SIG-M5 (cell line): Measurements from ENCODE around the gene SIGLEC12.
"Not testable (repeated sequence)": the region's sequence is repeated elsewhere in the genome, so short reads cannot be mapped to it uniquely, and the experiment has no call there.

ENCODE experiments used
- DNase-seq: peaks from one replicate; lab custom pipeline; 2025; lab: John Stamatoyannopoulos, UW

The SIGLEC12 gene

DNA sequence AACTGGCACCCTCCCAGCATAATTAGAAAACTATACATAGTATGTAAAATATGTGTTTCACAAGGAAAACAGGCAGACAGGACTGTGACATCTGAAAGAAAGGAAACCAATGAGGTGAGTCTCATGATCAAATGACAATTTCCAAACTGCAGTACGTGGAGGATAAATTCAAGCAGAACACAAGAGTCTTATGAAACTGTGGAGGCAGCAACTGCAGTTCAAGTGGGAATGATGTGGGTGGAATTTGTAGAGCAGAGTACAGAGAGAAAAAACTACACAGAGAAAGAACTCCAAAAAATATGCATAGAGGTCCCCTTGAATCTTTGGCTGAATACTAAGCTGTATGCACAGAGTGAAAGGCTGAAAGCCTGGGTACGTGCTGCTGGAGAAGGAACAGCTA, 20.2 kb upstream of the SIGLEC12 start:
- no peak for DNase-seq

- DNase-seq: no peak
Measured at GRCh38 chr19:51521357-51521756, 19.8 kb upstream of the SIGLEC12 start.

DNA sequence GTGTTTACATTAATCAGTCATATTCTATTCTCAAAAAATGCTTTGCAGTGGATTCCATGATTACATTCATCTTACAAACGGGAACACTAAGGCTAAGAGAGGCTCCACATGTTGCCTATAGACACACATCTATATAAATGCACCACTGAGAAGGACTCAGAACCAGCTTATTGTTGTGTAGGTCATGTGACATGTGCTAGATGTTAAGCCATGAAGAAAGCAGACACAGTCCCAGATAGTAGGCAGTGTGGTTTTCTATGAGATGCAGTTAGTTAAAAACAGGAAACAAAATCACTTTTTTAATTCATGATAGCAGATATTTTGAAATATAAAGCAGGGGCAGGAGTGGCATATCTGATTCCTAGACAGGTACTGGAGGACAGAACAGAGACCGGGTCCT, 19.1 kb upstream of the SIGLEC12 start:
- no peak for DNase-seq

DNA sequence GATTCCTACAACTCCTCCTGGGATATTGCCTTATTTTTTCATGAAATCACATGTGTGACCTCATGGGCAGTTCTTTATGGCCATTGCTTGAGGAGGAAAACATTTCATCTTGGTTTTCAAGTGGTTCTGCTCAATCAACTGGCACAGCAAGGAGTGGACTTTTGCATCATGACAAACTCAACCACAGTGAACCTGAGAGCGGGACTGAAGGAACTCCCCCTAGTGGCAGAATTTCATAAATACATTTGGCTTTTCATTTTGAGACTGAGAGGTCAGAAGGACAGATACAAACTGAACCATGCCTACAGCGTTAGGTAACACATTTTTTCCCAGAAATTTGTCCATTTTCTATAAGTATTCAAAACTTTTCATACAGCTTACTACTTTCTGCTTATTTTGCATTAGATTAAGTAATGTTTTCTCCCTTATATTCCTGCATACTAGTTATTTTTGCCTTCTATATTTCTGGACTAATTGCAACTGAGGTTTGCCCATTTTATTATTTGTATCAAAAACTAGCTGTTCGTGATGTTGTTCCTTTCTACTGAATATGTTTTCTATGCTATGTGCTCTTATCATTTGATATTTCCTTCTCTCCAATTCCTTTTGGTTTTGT, 13.4 kb upstream of the SIGLEC12 start:
- no peak for DNase-seq

- DNase-seq: no peak
Measured at GRCh38 chr19:51513968-51514367, 12.4 kb upstream of the SIGLEC12 start.

GRCh38 chr19:51511353-51511752, 9.8 kb upstream of the SIGLEC12 start:
- no peak for DNase-seq

GRCh38 chr19:51509823-51510660, 8.4 kb upstream of the SIGLEC12 start:
- no peak for DNase-seq

GRCh38 chr19:51508059-51508733, 6.6 kb upstream of the SIGLEC12 start:
- DNase-seq: no peak

DNA sequence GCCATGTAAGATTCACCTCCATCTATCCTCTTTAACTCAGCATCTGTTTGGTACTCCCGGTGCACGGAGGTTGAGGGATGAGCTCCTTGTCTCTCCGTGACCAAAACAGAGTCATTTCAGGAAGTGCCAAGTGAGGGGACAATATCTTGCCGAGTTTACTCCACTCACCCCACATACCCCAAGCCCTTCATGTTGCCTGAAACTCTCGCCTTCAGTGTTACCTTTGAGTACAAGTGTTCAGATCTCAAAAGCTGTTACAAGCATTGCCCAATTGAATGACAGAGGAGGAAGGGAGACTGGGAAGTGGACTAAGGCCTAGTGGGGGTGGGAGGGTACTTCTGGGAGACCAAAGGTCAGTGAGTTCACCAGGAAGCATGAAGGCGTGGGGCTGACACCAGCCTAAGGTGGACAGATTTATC, 6.0 kb upstream of the SIGLEC12 start:
- DNase-seq: no peak

GRCh38 chr19:51507192-51507591, 5.6 kb upstream of the SIGLEC12 start:
- no peak for DNase-seq

DNA sequence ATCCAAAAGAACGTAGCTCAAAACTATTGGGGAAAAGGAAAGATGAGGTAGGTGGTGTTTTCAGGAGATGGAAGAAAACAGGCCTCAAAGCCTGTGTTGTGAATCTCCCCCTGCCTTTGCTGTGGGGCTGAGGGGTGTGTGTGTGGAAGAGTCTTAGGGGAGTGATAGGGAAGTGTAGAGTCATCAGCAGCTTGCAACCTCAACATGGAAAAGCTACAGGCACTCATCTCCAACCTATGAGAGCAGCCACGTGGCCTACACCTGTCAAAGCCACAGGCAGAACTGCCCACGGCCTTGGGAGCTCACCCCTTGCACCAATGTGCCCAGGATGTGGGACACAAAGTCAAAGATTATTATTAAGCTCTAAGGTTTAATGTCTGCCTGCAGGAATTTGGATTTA, 4.3 kb upstream of the SIGLEC12 start:
- no peak for DNase-seq

DNA sequence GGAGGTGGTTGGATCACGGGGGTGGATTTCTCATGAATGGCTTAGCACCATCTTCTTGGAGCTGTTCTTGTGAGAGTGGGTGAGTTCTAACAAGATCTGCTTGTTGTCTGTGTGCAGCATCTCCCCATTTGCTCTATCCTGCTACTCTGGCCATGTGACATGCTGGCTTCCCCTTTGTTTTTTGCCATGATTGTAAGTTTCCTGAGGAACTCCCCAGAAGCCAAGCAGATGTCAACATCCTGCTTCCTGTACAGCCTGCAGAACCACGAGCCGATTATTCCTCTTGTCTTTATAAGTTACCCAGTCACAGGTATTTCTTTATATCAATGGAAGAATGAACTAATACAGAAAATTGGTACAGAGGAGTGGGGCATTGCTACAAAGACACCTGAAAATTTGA, 2.3 kb upstream of the SIGLEC12 start:
- no peak for DNase-seq

GRCh38 chr19:51503286-51503817, 1.8 kb upstream of the SIGLEC12 start:
- no peak for DNase-seq

DNA sequence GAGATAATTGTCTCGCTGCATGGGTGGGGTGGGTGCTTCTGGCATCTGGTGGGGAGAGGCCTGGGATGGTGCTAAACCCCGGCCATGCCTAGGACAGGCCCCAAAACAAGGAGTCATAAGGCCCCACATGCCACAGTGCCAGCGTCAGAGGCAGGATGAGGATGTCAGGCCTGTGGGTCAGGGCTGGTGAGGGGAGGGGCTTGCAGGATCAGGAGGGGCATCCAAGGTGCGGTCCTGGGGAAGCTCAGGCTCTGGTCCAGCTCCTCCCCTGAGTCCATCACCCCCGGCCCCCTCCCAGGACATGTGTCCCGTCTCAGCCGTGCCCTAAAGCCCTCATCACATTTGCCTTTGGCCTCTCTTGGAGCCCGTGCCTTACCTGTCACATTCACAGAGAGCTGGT, 669 bp downstream of the SIGLEC12 start:
- DNase-seq: not testable (repeated sequence)

DNA sequence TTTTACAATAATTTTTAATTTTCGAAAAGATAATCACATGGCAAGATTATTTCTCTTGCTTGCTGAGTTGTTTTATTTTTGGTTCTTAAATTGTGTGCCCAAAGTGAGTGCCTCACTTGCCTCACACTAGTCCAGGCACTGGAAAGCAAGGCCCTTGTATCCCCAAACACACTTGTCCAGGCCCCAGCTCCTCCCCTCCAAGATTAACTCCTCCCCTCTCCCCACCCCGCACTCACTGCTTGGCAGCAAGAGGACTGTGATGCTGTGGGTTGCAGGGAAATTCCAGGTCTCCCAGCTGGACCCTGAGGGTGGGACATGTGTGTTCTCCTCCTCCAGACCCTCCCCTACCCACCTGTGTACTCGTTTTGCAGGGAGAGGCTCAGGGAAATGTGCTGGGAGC, 3.9 kb downstream of the SIGLEC12 start:
- no peak for DNase-seq

- no peak for DNase-seq
Measured at GRCh38 chr19:51493776-51494175, 7.8 kb downstream of the SIGLEC12 start.

DNA sequence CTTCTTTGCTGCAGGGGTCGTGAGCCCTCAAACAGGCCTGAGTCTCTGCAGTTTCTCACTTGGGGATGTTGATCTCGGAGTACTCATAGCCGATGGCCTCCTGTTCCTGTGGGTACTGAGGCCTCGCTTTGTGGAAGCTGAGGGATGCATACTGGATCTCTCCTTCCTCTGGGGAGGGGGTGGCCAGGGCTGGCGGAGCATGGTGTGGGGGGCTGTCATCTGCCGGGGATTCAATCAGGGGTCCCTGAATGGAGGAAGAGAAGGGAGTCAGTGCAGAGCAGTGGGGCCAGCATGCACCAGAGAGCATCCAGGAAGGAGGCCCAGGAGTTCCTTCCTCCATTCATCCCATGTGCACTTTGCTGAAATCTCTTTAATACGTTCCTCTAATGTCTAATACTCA, 10.0 kb downstream of the SIGLEC12 start:
- no peak for DNase-seq

DNA sequence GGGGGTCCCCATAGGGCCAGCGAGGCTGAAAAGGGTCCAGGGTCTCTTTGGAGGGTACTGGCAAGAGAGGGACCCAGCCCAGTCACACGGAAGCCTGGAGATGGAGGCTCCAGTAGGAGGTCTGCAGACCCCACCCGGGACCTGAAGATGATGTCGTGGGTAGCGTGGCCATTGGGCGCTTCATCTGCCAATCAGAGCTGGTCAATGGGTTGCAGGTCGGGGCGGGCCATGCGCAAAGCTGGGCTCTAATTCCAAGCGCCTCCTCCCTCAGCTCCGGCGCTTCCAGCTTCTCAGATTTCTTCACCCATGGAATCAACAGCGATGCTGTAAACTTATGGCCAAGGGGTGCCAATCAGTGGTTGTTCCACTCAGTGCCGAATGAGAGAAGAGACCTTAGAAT, 10.9 kb downstream of the SIGLEC12 start:
- no peak for DNase-seq

DNA sequence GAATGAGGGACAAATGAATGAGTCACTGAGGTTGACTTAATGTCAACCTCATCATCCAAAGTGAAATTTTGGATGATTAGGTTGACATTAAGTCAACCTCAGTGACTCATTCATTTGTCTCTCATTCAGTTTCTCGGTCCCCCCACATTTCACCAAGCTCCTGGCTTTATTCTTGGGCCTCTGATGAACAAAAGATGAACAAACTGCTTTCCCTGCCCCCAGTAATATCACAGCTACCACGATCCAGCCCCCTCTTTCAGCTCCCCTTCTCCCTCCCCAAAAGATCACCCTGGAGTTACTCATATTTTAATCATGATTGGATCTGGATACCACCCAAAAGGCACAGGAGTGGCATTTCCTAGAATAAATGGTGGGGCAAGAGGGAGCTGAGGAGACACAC, 12.5 kb downstream of the SIGLEC12 start:
- DNase-seq: no peak

- DNase-seq: no peak
Measured at GRCh38 chr19:51488491-51488890, 13.1 kb downstream of the SIGLEC12 start.

DNA sequence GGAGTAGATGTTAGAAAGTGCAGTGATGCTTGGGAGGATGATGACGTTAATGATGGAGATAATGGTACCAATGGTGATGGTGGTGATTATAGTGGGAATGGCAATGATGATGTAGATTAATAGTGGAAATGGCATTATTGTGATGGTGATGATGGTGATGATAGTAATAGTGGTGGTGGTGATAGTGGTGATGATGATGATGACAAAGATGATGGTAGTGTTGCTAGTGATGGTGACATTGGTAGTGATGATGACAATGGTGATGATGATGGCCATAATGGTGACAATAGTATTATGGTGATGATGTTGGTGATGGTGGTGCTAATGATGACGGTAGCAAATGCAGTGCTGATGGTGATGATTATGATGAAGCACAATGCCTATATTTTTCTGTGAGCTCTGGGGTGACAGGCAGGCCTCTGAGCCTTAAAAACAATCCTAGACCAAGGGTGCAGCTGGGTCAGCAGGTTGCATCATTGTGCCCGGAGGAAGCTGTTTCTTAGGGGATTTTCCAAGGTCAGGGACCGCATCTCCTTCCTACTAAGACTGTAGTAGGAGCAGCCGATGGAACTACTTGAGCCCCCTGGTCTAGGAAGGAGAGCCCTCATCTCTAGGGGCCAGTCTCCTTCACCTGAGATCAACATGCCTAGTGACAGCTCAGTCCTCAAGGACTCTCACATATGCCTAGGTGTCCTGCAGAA, 15.5 kb downstream of the SIGLEC12 start:
- DNase-seq: no peak

GRCh38 chr19:51480590-51480989, 21.0 kb downstream of the SIGLEC12 start:
- no peak for DNase-seq
